SK-N-MC (cell line): ENCODE results near the gene TCF12.

ENCODE experiments used
- EZH2 ChIP-seq: fragments of 200-600 bp; sonication (generic); IDR thresholded peaks from one replicate; pipeline ENCODE4 v1.6.1; 2017; ENCODE audit warnings: antibody characterized with exemption
- POLR2AphosphoS5 ChIP-seq: IDR thresholded peaks from 2 replicates; pipeline ENCODE4 v1.6.1; 2012; ENCODE audit warnings: mild to moderate bottlenecking, low read depth, low read length, borderline replicate concordance

DNA sequence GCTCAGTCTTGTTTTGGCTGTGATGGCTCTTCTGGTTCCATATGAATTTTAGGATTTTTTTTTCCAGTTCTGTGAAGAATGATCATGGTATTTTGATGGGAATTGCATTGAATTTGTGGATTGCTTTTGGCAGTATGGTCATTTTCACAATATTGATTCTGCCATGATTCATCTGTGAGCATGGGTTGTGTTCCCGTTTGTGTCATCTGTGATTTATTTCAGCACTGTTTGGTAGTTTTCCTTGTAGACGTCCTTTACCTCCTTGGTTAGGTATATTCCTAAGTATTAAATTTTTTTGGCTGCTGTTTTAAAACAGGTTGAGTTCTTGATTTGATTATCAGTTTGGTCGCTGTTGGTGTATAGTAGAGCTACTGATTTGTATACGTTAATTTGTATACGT is 18.5 kb downstream of the TCF12 start:
- no peak for TF ChIP-seq POLR2AphosphoS5
- TF ChIP-seq EZH2 = no peak
